GM10248 (cell line): Measurements from ENCODE around the gene ALG14.
"Not testable (repeated sequence)": the region's sequence is repeated elsewhere in the genome, so short reads cannot be mapped to it uniquely, and the experiment has no call there.

Experiments
- CTCF ChIA-PET: fragments of 300-600 bp; sonication (Branson Sonifier 250); formaldehyde crosslinking; extraction: SDS; loops from one replicate; lab custom pipeline; 2021; ENCODE audit warnings: antibody characterized with exemption; lab: Yijun Ruan, JAX
- POLR2A ChIA-PET: fragments of 350-650 bp; sonication (Branson Sonifier 250); formaldehyde crosslinking; extraction: SDS; loops from one replicate; lab custom pipeline; 2020; ENCODE audit warnings: antibody characterized with exemption; lab: Yijun Ruan, JAX
- DNase-seq: peaks from one replicate; pipeline ENCODE4 v3.0.0; 2012; ENCODE audit errors: extremely low spot score
- TF ChIP-seq, protein P1 (sequence below): IDR thresholded peaks from 2 replicates; pipeline ENCODE4 v1.5.1; 2012; ENCODE audit warnings: mild to moderate bottlenecking, low read depth; ENCODE audit errors: extremely low read depth, missing control alignments, control extremely low read depth

The ALG14 gene

DNA sequence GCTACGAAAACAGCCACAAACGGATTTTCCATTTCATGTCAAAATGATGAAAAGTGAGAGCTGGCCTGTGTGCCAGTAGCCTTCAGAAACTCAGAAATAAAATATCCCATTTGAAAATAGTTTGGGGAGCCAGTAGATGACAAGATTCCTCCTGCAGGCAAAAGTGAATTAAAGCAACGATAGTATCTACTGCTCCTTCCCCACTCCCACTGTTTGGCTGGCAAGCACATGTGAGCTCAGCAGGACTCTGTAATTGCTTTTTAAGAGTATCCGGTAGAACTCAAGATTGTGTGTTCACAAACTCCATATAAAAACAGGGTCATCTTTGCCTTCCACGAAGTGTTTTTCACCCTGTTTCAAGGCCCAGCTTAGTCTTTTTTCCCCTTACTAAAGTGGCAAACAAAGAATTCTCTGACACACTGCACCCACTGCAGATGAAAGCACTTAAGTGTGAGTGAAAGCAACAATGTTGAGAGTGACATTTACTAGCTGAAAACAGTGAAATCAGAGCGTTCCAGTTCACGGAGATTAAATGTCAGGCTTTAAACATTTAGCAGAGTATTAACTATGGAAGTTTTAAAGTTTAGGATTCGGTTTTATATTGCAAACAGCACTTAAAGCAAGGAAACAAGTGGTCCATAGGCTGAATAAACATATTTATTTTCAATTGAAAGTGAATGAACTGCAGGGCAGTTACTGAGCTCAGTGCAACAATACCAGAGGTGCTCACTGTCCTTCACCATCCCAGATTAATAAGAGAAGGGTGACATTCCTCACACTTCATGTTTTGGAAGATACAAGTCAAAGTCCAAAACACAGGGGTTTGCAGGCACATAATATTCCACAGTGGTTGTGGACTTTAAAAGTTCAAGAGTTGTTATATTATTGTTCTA, 70.0 kb downstream of the ALG14 start:
- no peak for DNase-seq
- ChIA-PET CTCF (interaction anchor here (0.9 to 1.3 kb wide), 3 partner anchors 8 to 39 kb away, joined by 3 to 5 read pairs (median 4); no protein-coding TSS in a partner anchor), POLR2A (no interaction called here)
- TF ChIP-seq, protein P1, sequence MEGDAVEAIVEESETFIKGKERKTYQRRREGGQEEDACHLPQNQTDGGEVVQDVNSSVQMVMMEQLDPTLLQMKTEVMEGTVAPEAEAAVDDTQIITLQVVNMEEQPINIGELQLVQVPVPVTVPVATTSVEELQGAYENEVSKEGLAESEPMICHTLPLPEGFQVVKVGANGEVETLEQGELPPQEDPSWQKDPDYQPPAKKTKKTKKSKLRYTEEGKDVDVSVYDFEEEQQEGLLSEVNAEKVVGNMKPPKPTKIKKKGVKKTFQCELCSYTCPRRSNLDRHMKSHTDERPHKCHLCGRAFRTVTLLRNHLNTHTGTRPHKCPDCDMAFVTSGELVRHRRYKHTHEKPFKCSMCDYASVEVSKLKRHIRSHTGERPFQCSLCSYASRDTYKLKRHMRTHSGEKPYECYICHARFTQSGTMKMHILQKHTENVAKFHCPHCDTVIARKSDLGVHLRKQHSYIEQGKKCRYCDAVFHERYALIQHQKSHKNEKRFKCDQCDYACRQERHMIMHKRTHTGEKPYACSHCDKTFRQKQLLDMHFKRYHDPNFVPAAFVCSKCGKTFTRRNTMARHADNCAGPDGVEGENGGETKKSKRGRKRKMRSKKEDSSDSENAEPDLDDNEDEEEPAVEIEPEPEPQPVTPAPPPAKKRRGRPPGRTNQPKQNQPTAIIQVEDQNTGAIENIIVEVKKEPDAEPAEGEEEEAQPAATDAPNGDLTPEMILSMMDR = no peak

DNA sequence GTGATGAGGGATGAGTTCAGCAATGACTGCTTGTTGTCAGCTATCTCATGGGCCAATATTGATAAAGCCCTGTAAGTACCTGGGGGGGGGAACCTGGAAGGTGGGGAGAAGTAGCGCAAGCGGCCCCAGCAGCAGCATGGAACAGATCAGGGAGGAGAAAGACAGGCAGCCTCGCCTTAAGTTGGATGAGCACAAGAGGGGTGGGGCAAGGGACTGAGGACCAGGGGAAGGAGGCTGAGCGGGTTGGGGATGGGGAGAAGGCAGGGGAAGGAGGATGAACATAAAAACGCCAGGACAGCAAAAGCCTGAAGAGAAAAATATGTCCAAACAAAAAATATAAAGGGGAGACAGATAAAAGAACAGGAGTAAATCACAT, 70.6 kb downstream of the ALG14 start:
- DNase-seq = no peak
- TF ChIP-seq, protein P1 = no peak
- ChIA-PET POLR2A (no interaction called here), CTCF (interaction anchor here (0.9 to 1.1 kb wide), 2 partner anchors 10 to 40 kb away, joined by 3 to 4 read pairs; no protein-coding TSS in a partner anchor)

DNA sequence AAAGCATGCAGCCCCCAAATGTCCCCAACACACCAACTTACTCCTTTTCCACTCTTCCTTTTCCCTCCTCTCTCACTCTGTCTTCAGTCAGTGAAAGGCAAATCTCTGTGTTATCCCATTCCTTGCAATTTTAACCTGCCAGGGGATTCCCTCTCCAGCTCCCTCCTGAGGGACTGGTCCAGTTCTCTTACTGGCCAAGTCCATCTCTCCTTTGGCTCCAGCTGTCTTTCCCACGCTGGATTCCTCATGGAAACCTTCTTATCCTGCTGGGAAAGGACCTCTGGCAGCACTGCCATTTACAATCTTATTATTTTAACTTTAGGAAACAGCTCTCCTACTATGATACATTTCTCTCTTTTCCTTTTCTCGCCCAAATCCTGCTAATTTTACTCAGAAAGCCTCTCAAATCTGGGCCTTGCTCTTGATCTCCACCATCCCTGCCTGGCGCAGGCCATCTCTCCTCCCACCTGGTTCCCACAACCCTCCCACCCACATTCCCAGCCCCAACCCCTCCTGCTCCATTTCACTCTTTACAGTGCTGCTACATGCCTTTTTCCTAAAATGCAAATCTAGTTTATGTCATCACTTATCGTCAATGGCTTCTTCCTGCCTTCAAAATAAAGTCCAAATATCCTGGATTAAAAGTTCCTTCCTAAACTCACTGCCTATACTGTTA, 73.2 kb downstream of the ALG14 start:
- ChIA-PET POLR2A (no interaction called here), CTCF (interaction anchor here (1.0 to 1.9 kb wide), 6 partner anchors 9 to 145 kb away, joined by 3 to 6 read pairs (median 4); no protein-coding TSS in a partner anchor)
- TF ChIP-seq, protein P1 = no peak
- no peak for DNase-seq

DNA sequence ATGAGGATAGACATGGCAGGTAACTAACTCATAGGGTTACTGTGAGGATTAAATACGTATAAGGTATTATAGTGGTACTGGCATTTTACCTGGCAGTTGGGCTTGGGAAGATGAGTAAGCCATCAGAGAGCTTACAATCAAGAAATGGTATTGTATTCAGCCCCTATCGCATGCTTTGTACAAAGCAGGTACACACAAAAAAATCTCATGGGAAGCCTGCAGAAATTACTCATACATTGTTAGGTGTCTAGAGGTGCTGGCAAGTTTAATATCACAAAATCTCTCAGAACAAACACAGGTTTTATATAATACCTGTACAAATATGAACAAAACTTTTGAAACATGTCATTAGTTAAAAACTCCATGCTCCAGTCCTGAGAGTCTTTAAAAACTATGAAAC, 74.0 kb downstream of the ALG14 start:
- ChIA-PET CTCF (interaction anchor here (1.4 to 1.9 kb wide), 3 partner anchors 9 to 145 kb away, joined by 5 to 6 read pairs (median 5); no protein-coding TSS in a partner anchor), POLR2A (no interaction called here)
- TF ChIP-seq, protein P1 = no peak
- no peak for DNase-seq

- no peak for DNase-seq
- POLR2A ChIA-PET = no interaction called here
- CTCF ChIA-PET = interaction anchor here (1.9 kb wide), 1 partner anchor 10 kb away, joined by 5 read pairs; no protein-coding TSS in a partner anchor
- TF ChIP-seq, protein P1 = no peak
These were observed 74.6 kb downstream of the ALG14 start for GRCh38 chr1:94998114-94998513.

DNA sequence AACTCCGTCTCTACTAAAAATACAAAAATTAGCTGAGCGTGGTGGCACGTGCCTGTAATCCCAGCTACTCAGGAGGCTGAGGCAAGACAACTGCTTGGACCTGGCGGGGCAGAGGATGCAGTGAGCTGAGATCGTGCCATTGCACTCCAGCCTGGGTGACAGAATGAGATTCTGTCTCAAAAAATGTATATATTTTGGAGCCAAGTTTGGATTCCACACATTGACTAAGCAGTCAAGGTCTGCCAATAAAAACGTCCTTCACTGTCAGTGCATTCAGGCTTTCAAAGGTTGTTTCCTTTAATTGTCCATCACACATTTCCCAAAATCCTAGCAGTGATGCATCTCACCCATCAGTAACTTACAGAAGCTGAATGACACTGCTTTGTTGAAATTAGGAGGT, 77.2 kb downstream of the ALG14 start:
- POLR2A ChIA-PET, DNase-seq: not testable (repeated sequence)
- CTCF ChIA-PET = interaction anchor here (1.0 to 1.8 kb wide), 4 partner anchors 8 to 141 kb away, joined by 3 to 5 read pairs (median 4); no protein-coding TSS in a partner anchor

DNA sequence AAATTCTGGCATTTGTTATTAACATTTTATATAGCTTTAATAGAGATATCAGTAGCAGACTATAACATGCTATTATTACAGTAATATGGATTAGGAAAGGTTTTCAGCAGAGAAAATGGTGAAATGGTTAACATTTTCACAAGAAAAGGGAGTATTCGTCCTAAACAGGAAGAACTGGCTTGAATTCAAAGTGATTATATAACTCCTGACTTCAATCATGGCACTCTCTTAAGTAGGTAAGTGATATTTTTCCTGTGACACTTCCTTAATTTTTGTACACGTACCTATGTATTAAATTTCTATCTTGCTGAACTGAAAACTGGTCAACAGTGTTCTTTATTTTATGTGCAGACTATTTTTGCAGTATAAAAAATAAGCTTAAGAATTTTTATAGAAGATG, 77.9 kb downstream of the ALG14 start:
- DNase-seq = no peak
- TF ChIP-seq, protein P1 = no peak
- CTCF ChIA-PET = interaction anchor here (0.7 to 3.0 kb wide), 8 partner anchors 9 to 141 kb away, joined by 3 to 8 read pairs (median 4); no protein-coding TSS in a partner anchor
- POLR2A ChIA-PET = no interaction called here
